ENCODE results near the gene TRERF1.
"Not testable (repeated sequence)": the region's sequence is repeated elsewhere in the genome, so short reads cannot be mapped to it uniquely, and the experiment has no call there.

TRERF1 gene

GRCh38 chr6:42201382-42201781 lies 250.3 kb downstream of the TRERF1 start:
- DNase-seq (ENCODE audit: low spot score) = no peak
- TF ChIP-seq, protein P1, sequence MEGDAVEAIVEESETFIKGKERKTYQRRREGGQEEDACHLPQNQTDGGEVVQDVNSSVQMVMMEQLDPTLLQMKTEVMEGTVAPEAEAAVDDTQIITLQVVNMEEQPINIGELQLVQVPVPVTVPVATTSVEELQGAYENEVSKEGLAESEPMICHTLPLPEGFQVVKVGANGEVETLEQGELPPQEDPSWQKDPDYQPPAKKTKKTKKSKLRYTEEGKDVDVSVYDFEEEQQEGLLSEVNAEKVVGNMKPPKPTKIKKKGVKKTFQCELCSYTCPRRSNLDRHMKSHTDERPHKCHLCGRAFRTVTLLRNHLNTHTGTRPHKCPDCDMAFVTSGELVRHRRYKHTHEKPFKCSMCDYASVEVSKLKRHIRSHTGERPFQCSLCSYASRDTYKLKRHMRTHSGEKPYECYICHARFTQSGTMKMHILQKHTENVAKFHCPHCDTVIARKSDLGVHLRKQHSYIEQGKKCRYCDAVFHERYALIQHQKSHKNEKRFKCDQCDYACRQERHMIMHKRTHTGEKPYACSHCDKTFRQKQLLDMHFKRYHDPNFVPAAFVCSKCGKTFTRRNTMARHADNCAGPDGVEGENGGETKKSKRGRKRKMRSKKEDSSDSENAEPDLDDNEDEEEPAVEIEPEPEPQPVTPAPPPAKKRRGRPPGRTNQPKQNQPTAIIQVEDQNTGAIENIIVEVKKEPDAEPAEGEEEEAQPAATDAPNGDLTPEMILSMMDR (IDR thresholded peaks at IDR 0.05; ENCODE audit: extremely low read depth, missing control alignments) = no peak

- TF ChIP-seq, protein P1 (IDR thresholded peaks at IDR 0.05; ENCODE audit: extremely low read depth, missing control alignments) = no peak
- DNase-seq (ENCODE audit: low spot score) = no peak
These were observed 251.7 kb downstream of the TRERF1 start for GRCh38 chr6:42200035-42200434.

GRCh38 chr6:42199106-42199981 lies 252.4 kb downstream of the TRERF1 start:
- DNase-seq (ENCODE audit: low spot score) = no peak
- TF ChIP-seq, protein P1 (IDR thresholded peaks at IDR 0.05; ENCODE audit: extremely low read depth, missing control alignments) = no peak

- no peak for DNase-seq (ENCODE audit: low spot score)
These were observed 254.0 kb downstream of the TRERF1 start for GRCh38 chr6:42197555-42198362.

GRCh38 chr6:42195415-42195814 lies 256.3 kb downstream of the TRERF1 start:
- TF ChIP-seq, protein P1 (IDR thresholded peaks at IDR 0.05; ENCODE audit: extremely low read depth, missing control alignments) = no peak
- DNase-seq (ENCODE audit: low spot score) = no peak

More at GRCh38 chr6:42197555-42198362, 254.0 kb downstream of the TRERF1 start:
- TF ChIP-seq, protein P1 (IDR thresholded peaks at IDR 0.05; ENCODE audit: extremely low read depth, missing control alignments) = no peak

- TF ChIP-seq, protein P1 (IDR thresholded peaks at IDR 0.05; ENCODE audit: extremely low read depth, missing control alignments) = no peak
- DNase-seq (ENCODE audit: low spot score) = no peak
These were observed 257.7 kb downstream of the TRERF1 start for GRCh38 chr6:42194056-42194455.

DNA sequence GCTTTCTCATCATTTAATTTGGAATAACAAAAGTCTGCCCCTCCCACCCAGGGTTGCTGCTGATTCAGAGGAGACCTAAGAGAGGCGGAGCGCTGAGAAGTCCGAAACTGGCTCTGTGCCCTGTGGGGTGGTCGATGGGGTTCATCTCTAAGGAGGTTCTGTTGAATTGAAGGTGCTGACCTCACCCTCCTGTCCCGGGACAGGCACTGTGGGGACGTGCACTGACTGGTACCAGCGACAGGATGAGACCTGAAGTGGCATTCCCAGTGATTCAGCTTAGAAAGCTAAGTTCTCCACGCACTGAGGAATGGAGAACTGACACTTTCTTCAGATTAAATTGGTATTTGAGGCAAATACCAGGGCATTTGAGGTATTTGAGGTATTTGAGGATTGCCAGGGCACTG lies 258.2 kb downstream of the TRERF1 start:
- TF ChIP-seq, protein P1 (IDR thresholded peaks at IDR 0.05; ENCODE audit: extremely low read depth, missing control alignments) = no peak
- no peak for DNase-seq (ENCODE audit: low spot score)

GRCh38 chr6:42192385-42192784 lies 259.3 kb downstream of the TRERF1 start:
- DNase-seq (ENCODE audit: low spot score) = not testable (repeated sequence)
